Activated naive CD4-positive, alpha-beta T cell treated with anti-CD3 and anti-CD28 coated beads, Interleukin-2, amount 10 ng/mL, durations not matched to agents 7 days and 5 days (primary cell): ENCODE results near the gene OSER1.
A peak's percentile ranks its signal among the peaks of the same experiment; 100 is the strongest.
"Not testable (repeated sequence)": the region's sequence is repeated elsewhere in the genome, so short reads cannot be mapped to it uniquely, and the experiment has no call there.

Source experiments
- CTCF ChIA-PET: fragments of 350-600 bp; sonication (Branson Sonifier 250); formaldehyde crosslinking; loops from one replicate; lab custom pipeline; 2021; ENCODE audit warnings: antibody characterized with exemption; lab: Charles Lee
- DNase-seq: peaks from one replicate; pipeline ENCODE4 v3.0.0-alpha.2; 2020
- H3K27ac Mint-ChIP-seq: one replicate; pipeline ENCODE4 v1.8.0; 2021; ENCODE audit warnings: mild to moderate bottlenecking, moderate library complexity, mixed read lengths
- H3K27me3 Mint-ChIP-seq: one replicate; pipeline ENCODE4 v1.8.0; 2021; ENCODE audit warnings: mild to moderate bottlenecking, mixed read lengths
- H3K36me3 Mint-ChIP-seq: one replicate; pipeline ENCODE4 v1.8.0; 2021; ENCODE audit warnings: mixed read lengths
- H3K4me1 Mint-ChIP-seq: one replicate; pipeline ENCODE4 v1.8.0; 2021; ENCODE audit warnings: mixed read lengths
- H3K4me3 Mint-ChIP-seq: one replicate; pipeline ENCODE4 v1.8.0; 2021; ENCODE audit warnings: mild to moderate bottlenecking, moderate library complexity, mixed read lengths
- H3K9me3 Mint-ChIP-seq: one replicate; pipeline ENCODE4 v1.8.0; 2021; ENCODE audit warnings: mixed read lengths

Gene OSER1

GRCh38 chr20:44204156-44204831 is 6.3 kb downstream of the OSER1 start:
- Mint-ChIP-seq H3K27me3 (no peaks in the 10 kb centered on the region), H3K4me1 (peaks cover 55% of the 10 kb centered on the region)
- CTCF ChIA-PET = no interaction called here

GRCh38 chr20:44203161-44203560 is 7.4 kb downstream of the OSER1 start:
- Mint-ChIP-seq H3K4me3 (no peak overlapping the region), H3K4me1 (peaks cover 50% of the 10 kb centered on the region), H3K36me3 (peaks cover 64% of the 10 kb centered on the region), H3K27ac (no peak overlapping the region), H3K9me3 (no peaks in the 10 kb centered on the region), H3K27me3 (no peaks in the 10 kb centered on the region)
- DNase-seq = no peak
- CTCF ChIA-PET = interaction anchor here (1.1 to 1.8 kb wide), 2 partner anchors 13 to 108 kb away, joined by 4 read pairs; partner anchors contain the start of gene FITM2

More at GRCh38 chr20:44204156-44204831, 6.3 kb downstream of the OSER1 start:
- H3K27ac Mint-ChIP-seq = no peak overlapping the region
- no peaks in the 10 kb centered on the region for H3K9me3 Mint-ChIP-seq
- H3K36me3 Mint-ChIP-seq = peaks cover 59% of the 10 kb centered on the region
- H3K4me3 Mint-ChIP-seq = no peak overlapping the region
- no peak for DNase-seq

- peaks cover 42% of the 10 kb centered on the region for H3K4me1 Mint-ChIP-seq
- DNase-seq = no peak
- CTCF ChIA-PET = no interaction called here
- no peaks in the 10 kb centered on the region for H3K27me3 Mint-ChIP-seq
- H3K4me3 Mint-ChIP-seq = no peak overlapping the region
- peaks cover 66% of the 10 kb centered on the region for H3K36me3 Mint-ChIP-seq
- H3K27ac Mint-ChIP-seq = no peak overlapping the region
- no peaks in the 10 kb centered on the region for H3K9me3 Mint-ChIP-seq
These were observed 9.6 kb downstream of the OSER1 start for GRCh38 chr20:44200983-44201382.

- peaks cover 42% of the 10 kb centered on the region for H3K4me1 Mint-ChIP-seq
- no peaks in the 10 kb centered on the region for H3K27me3 Mint-ChIP-seq
- H3K4me3 Mint-ChIP-seq = no peak overlapping the region
- CTCF ChIA-PET = no interaction called here
- no peak for DNase-seq
- no peak overlapping the region for H3K27ac Mint-ChIP-seq
- peaks cover 67% of the 10 kb centered on the region for H3K36me3 Mint-ChIP-seq
- H3K9me3 Mint-ChIP-seq = no peaks in the 10 kb centered on the region
These were observed 10.2 kb downstream of the OSER1 start for GRCh38 chr20:44200371-44200770.

GRCh38 chr20:44199877-44200276 is 10.7 kb downstream of the OSER1 start:
- peaks cover 42% of the 10 kb centered on the region for H3K4me1 Mint-ChIP-seq
- no peak overlapping the region for H3K4me3 Mint-ChIP-seq
- peak overlapping the region; percentile 46 for H3K27ac Mint-ChIP-seq
- no peak for DNase-seq
- CTCF ChIA-PET = no interaction called here
- H3K9me3 Mint-ChIP-seq = no peaks in the 10 kb centered on the region
- peaks cover 65% of the 10 kb centered on the region for H3K36me3 Mint-ChIP-seq
- H3K27me3 Mint-ChIP-seq = no peaks in the 10 kb centered on the region

- peak; percentile 58 for DNase-seq
- Mint-ChIP-seq H3K27ac (peak overlapping the region; percentile 86), H3K4me3 (no peak overlapping the region), H3K36me3 (peaks cover 63% of the 10 kb centered on the region), H3K27me3 (no peaks in the 10 kb centered on the region), H3K4me1 (peaks cover 37% of the 10 kb centered on the region), H3K9me3 (no peaks in the 10 kb centered on the region)
- CTCF ChIA-PET = interaction anchor here (1.4 kb wide), 1 partner anchor 9 kb away, joined by 3 read pairs; no protein-coding TSS in a partner anchor
These were observed 11.7 kb downstream of the OSER1 start for GRCh38 chr20:44198872-44199271.

DNA sequence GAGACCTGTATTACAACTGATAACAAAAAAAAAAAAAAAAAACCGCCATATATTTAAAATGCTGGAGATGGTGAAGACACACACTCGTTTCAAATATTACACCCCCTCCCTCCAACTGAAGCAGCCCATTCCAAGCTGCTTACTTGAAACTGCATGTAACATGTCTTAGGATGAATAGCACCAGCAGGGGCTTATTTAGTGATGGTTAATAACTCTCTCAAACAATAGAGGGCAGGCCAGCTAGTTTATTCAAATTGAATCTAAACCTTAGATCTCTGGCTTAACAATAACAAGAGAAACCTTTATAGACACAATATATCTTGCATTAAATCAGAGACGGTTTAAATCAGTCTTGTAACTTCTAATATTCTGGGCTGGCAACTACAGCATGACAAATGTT is 14.3 kb downstream of the OSER1 start:
- H3K4me1 Mint-ChIP-seq = peaks cover 32% of the 10 kb centered on the region
- peaks cover 4% of the 10 kb centered on the region for H3K27me3 Mint-ChIP-seq
- peaks cover 41% of the 10 kb centered on the region for H3K36me3 Mint-ChIP-seq
- H3K9me3 Mint-ChIP-seq = no peaks in the 10 kb centered on the region
- no peak for DNase-seq
- no peak overlapping the region for H3K4me3 Mint-ChIP-seq
- CTCF ChIA-PET = interaction anchor here (1.2 to 3.0 kb wide), 5 partner anchors 18 to 82 kb away, joined by 4 to 22 read pairs (median 4); no protein-coding TSS in a partner anchor
- no peak overlapping the region for H3K27ac Mint-ChIP-seq

DNA sequence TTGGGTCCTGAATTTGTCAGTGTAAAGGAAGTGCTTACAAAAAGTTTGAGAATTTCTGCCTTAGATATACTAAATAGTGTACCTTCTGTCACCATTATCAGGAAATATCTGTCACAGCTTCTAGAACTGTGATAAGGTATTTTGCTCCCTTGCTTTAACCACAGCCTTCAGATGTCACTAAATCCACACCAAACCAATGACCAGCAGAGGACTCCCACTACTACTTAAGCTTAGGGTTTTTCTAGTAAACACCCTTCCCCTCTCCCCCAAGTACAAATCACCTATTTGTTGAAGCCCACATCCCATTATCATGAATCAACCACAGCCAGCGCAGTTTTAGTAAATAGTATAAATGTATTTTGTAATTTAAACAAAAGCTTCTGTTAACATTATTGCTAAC is 15.0 kb downstream of the OSER1 start:
- CTCF ChIA-PET = interaction anchor here (1.2 to 3.0 kb wide), 6 partner anchors 8 to 81 kb away, joined by 3 to 22 read pairs (median 4); partner anchors contain the start of gene JPH2
- H3K9me3 Mint-ChIP-seq = no peaks in the 10 kb centered on the region

DNA sequence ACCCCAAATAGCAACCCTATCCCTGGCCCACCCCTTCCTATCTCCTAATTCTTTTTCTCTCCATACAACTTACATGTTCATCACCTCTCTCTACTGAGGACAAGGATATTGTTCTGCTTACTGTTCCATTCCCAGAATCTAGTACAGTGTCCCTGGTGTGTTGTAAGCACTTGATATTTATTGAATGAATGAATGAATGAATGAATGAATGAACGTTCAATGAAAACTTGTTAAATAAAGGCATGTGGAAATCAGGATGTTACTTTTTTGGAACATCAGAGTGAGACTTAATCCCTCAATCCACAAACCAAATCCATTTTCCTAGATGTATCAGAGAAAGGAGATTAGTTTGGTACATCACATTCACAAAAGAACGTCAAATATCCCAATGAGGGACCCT is 16.8 kb downstream of the OSER1 start:
- no peaks in the 10 kb centered on the region for H3K9me3 Mint-ChIP-seq
- CTCF ChIA-PET = interaction anchor here (3.0 kb wide), 1 partner anchor 76 kb away, joined by 22 read pairs; no protein-coding TSS in a partner anchor
- peaks cover 20% of the 10 kb centered on the region for H3K27me3 Mint-ChIP-seq
- H3K4me3 Mint-ChIP-seq = no peak overlapping the region
- peaks cover 18% of the 10 kb centered on the region for H3K36me3 Mint-ChIP-seq
- H3K4me1 Mint-ChIP-seq = peaks cover 8% of the 10 kb centered on the region
- DNase-seq = no peak
- H3K27ac Mint-ChIP-seq = no peak overlapping the region

More for the DNA sequence above, 15.0 kb downstream of the OSER1 start:
- H3K4me1 Mint-ChIP-seq = peaks cover 26% of the 10 kb centered on the region
- no peak overlapping the region for H3K27ac Mint-ChIP-seq
- peaks cover 35% of the 10 kb centered on the region for H3K36me3 Mint-ChIP-seq
- no peak overlapping the region for H3K4me3 Mint-ChIP-seq
- H3K27me3 Mint-ChIP-seq = peaks cover 8% of the 10 kb centered on the region
- no peak for DNase-seq

GRCh38 chr20:44191640-44192039 is 18.9 kb downstream of the OSER1 start:
- not testable (repeated sequence) for H3K9me3 Mint-ChIP-seq, H3K4me3 Mint-ChIP-seq, H3K27ac Mint-ChIP-seq, H3K4me1 Mint-ChIP-seq, DNase-seq, H3K36me3 Mint-ChIP-seq
- H3K27me3 Mint-ChIP-seq = peaks cover 42% of the 10 kb centered on the region
- CTCF ChIA-PET = interaction anchor here (6.5 kb wide), 1 partner anchor 73 kb away, joined by 114 read pairs; no protein-coding TSS in a partner anchor

DNA sequence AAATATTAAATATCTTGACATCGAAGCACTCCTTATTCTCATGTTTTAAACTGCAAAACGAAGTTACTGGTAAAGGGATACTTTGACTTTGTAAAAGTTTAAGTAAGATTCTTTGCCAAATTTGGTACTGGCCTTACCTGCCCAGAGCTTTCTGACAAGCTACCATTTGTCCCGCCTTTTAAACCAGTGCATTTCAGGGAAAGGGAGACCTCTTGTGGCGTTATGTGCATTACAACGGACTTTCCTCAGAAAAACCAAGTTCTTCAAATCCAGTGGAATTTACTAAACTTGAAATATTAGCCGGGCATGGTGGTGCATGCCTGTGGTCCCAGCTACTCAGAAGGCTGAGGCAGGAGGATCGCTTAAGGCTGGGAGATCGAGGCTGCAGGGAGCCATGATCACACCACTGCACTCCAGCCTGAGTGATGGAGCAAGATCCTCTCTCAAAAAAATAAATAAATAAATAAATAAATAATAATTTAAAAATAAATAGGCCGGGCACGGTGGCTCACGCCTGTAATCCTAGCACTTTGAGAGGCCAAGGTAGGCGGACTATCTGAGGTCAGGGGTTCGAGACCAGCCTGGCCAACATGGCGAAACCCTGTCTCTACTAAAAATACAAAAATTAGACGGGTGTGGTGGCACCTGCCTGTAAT is 20.2 kb downstream of the OSER1 start:
- CTCF ChIA-PET = interaction anchor here (0.6 to 6.5 kb wide), 27 partner anchors 8 to 740 kb away, joined by 3 to 114 read pairs (median 4); partner anchors contain the start of genes FITM2 and OSER1
- not testable (repeated sequence) for H3K4me3 Mint-ChIP-seq, H3K4me1 Mint-ChIP-seq, H3K9me3 Mint-ChIP-seq, H3K27ac Mint-ChIP-seq, H3K36me3 Mint-ChIP-seq
- H3K27me3 Mint-ChIP-seq = peaks cover 54% of the 10 kb centered on the region
- DNase-seq = peak; percentile 67

GRCh38 chr20:44188752-44189151 is 21.8 kb downstream of the OSER1 start:
- CTCF ChIA-PET = interaction anchor here (1.1 to 6.5 kb wide), 8 partner anchors 10 to 732 kb away, joined by 3 to 114 read pairs (median 6); no protein-coding TSS in a partner anchor
- Mint-ChIP-seq H3K9me3 (no peaks in the 10 kb centered on the region), H3K27me3 (peaks cover 64% of the 10 kb centered on the region), H3K4me3 (no peak overlapping the region), H3K27ac (no peak overlapping the region), H3K4me1 (peaks cover 4% of the 10 kb centered on the region), H3K36me3 (no peaks in the 10 kb centered on the region)
- no peak for DNase-seq

- Mint-ChIP-seq H3K4me3 (no peak overlapping the region), H3K27ac (no peak overlapping the region), H3K36me3 (no peaks in the 10 kb centered on the region), H3K4me1 (peaks cover 4% of the 10 kb centered on the region), H3K9me3 (no peaks in the 10 kb centered on the region), H3K27me3 (peaks cover 64% of the 10 kb centered on the region)
- DNase-seq = no peak
- CTCF ChIA-PET = interaction anchor here (0.6 to 6.5 kb wide), 7 partner anchors 7 to 670 kb away, joined by 3 to 114 read pairs (median 3); no protein-coding TSS in a partner anchor
These were observed 22.5 kb downstream of the OSER1 start for GRCh38 chr20:44187772-44188709.
